OCI-LY1 (cell line): ENCODE results near the gene ETV1.

Experiments
- H2AFZ ChIP-seq: fragments of 200-600 bp; sonication (generic), shearing (Covaris generic); 2 replicates; pipeline ENCODE4 v1.6.0; 2014; ENCODE audit warnings: antibody characterized with exemption, mild to moderate bottlenecking, low read length
- H3F3A ChIP-seq: fragments of 200-600 bp; sonication (generic), shearing (Covaris generic); 2 replicates; pipeline ENCODE4 v1.6.0; 2014; ENCODE audit warnings: mild to moderate bottlenecking, antibody characterized with exemption, low read length, moderate library complexity; ENCODE audit not compliant: insufficient read depth
- H3K27ac ChIP-seq: fragments of 200-600 bp; sonication (generic); 2 replicates; pipeline ENCODE4 v1.5.1; 2014; ENCODE audit warnings: low read length, mixed run types, mild to moderate bottlenecking, low read depth; ENCODE audit not compliant: poor library complexity, severe bottlenecking
- H3K27me3 ChIP-seq: fragments of 200-600 bp; sonication (generic); 2 replicates; pipeline ENCODE4 v1.6.0; 2014; ENCODE audit warnings: antibody characterized with exemption, mild to moderate bottlenecking, low read length, moderate library complexity; ENCODE audit not compliant: insufficient read depth
- H3K36me3 ChIP-seq: fragments of 200-600 bp; sonication (generic); 2 replicates; pipeline ENCODE4 v1.6.1; 2014; ENCODE audit warnings: mild to moderate bottlenecking, antibody characterized with exemption, low read length, moderate library complexity, mixed read lengths; ENCODE audit not compliant: insufficient read depth
- H3K4me1 ChIP-seq: fragments of 200-600 bp; sonication (generic); 2 replicates; pipeline ENCODE4 v1.5.1; 2014; ENCODE audit warnings: mild to moderate bottlenecking, low read length, moderate library complexity; ENCODE audit not compliant: insufficient read depth, severe bottlenecking
- H3K4me2 ChIP-seq: fragments of 200-600 bp; sonication (generic), shearing (Covaris generic); 2 replicates; pipeline ENCODE4 v1.6.1; 2014; ENCODE audit warnings: low read length
- H3K4me3 ChIP-seq: fragments of 200-600 bp; sonication (generic); 2 replicates; pipeline ENCODE4 v1.5.1; 2014; ENCODE audit warnings: low read length, low read depth, mild to moderate bottlenecking, mixed read lengths; ENCODE audit not compliant: poor library complexity, severe bottlenecking
- H3K79me2 ChIP-seq: fragments of 200-600 bp; shearing (Covaris generic); 2 replicates; pipeline ENCODE4 v1.6.1; 2016; ENCODE audit warnings: mixed run types, low read length, mixed read lengths; ENCODE audit not compliant: insufficient read depth
- H3K9ac ChIP-seq: fragments of 200-600 bp; sonication (generic), shearing (Covaris generic); 2 replicates; pipeline ENCODE4 v1.6.1; 2014; ENCODE audit warnings: mild to moderate bottlenecking, low read length, mixed read lengths
- H3K9me2 ChIP-seq: fragments of 200-600 bp; sonication (generic), shearing (Covaris generic); 2 replicates; pipeline ENCODE4 v1.6.1; 2014; ENCODE audit warnings: low read depth, mild to moderate bottlenecking, low read length, mixed read lengths
- H3K9me3 ChIP-seq: fragments of 200-600 bp; shearing (Covaris generic); 2 replicates; pipeline ENCODE4 v1.6.1; 2014; ENCODE audit warnings: low read length, mixed read lengths
- H4K20me1 ChIP-seq: fragments of 200-600 bp; sonication (generic), shearing (Covaris generic); 2 replicates; pipeline ENCODE4 v1.6.0; 2016; ENCODE audit warnings: mild to moderate bottlenecking, low read length; ENCODE audit not compliant: insufficient read depth
- CTCF ChIP-seq: fragments of 200-600 bp; sonication (generic), shearing (Covaris generic); IDR thresholded peaks from 2 replicates; pipeline ENCODE4 v1.5.1; 2017; ENCODE audit warnings: mild to moderate bottlenecking, antibody characterized with exemption, low read length, moderate library complexity, mixed read lengths
- EZH2 ChIP-seq: fragments of 200-600 bp; sonication (generic), shearing (Covaris generic); IDR thresholded peaks from 2 replicates; pipeline ENCODE4 v1.8.0; 2017; ENCODE audit warnings: borderline replicate concordance, mixed run types, mild to moderate bottlenecking, antibody characterized with exemption, low read length, moderate library complexity, mixed read lengths

Gene ETV1

GRCh38 chr7:13904689-13905088, 84.8 kb downstream of the ETV1 start:
- Histone ChIP-seq H3K27ac (no peak overlapping the region), H3K9ac (no peak overlapping the region), H3F3A (no peaks in the 10 kb centered on the region), H3K27me3 (no peaks in the 10 kb centered on the region), H3K4me1 (peaks cover 47% of the 10 kb centered on the region), H3K79me2 (no peaks in the 10 kb centered on the region), H3K4me3 (no peak overlapping the region), H3K9me3 (no peaks in the 10 kb centered on the region; the same call in 1 of the 2 replicates), H3K36me3 (no peaks in the 10 kb centered on the region), H4K20me1 (no peaks in the 10 kb centered on the region), H3K4me2 (0 out of 2 replicates have a peak overlapping the region, but pooled peaks have one; percentile 14), H2AFZ (peak overlapping the region; percentile 72; the same call in 1 of the 2 replicates), H3K9me2 (no peaks in the 10 kb centered on the region)
- TF ChIP-seq EZH2 = no peak
- TF ChIP-seq CTCF = no peak

GRCh38 chr7:13904007-13904406, 85.5 kb downstream of the ETV1 start:
- no peaks in the 10 kb centered on the region for H3K36me3 ChIP-seq
- TF ChIP-seq EZH2 = no peak
- TF ChIP-seq CTCF = no peak
- H3F3A ChIP-seq = no peaks in the 10 kb centered on the region
- H3K4me2 ChIP-seq = no peak overlapping the region
- H3K4me3 ChIP-seq = no peak overlapping the region
- H3K79me2 ChIP-seq = no peaks in the 10 kb centered on the region
- no peaks in the 10 kb centered on the region for H4K20me1 ChIP-seq
- peaks cover 41% of the 10 kb centered on the region for H3K4me1 ChIP-seq
- H3K9ac ChIP-seq = no peak overlapping the region
- H2AFZ ChIP-seq = no peak overlapping the region
- H3K9me3 ChIP-seq = no peaks in the 10 kb centered on the region; the same call in 1 of the 2 replicates
- no peaks in the 10 kb centered on the region for H3K9me2 ChIP-seq
- no peaks in the 10 kb centered on the region for H3K27me3 ChIP-seq
- no peak overlapping the region for H3K27ac ChIP-seq

GRCh38 chr7:13901577-13901976, 87.9 kb downstream of the ETV1 start:
- Histone ChIP-seq H4K20me1 (no peaks in the 10 kb centered on the region), H3K4me2 (no peak overlapping the region), H3K9me2 (no peaks in the 10 kb centered on the region), H2AFZ (no peak overlapping the region), H3K79me2 (no peaks in the 10 kb centered on the region), H3K36me3 (no peaks in the 10 kb centered on the region), H3K27me3 (no peaks in the 10 kb centered on the region), H3K4me1 (peaks cover 29% of the 10 kb centered on the region), H3F3A (no peaks in the 10 kb centered on the region), H3K4me3 (no peak overlapping the region), H3K9me3 (no peaks in the 10 kb centered on the region; the same call in 1 of the 2 replicates), H3K27ac (no peak overlapping the region), H3K9ac (no peak overlapping the region)
- TF ChIP-seq EZH2 = no peak
- TF ChIP-seq CTCF = no peak
